HG02759 (cell line): ENCODE data around the gene LDLRAP1.

Source experiments
- ATAC-seq: cut with Tn5 transposase; IDR thresholded peaks from one replicate; pipeline ENCODE4 v1.9.1; 2021; ENCODE audit warnings: mild to moderate bottlenecking, moderate library complexity; ENCODE audit not compliant: unreplicated experiment

LDLRAP1 gene

DNA sequence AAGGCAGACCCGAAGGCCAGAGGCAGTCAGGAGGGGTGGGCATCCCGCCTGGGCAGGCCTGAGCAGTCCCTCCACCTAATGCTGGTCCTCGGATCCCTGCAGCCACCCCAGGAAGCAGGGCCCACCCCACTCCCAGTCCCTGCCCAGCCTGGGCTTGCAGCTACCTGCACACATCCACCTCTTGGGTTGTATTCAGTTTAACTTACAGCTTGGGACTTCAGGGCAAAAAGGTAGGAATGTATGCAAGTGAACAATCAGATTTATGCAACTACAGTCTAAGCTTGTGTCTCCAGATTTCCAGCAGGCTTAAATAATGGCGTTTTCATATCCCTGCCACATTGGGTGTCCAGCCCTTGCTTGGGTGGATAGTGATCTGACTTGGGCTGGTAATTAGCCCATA lies 17.4 kb downstream of the LDLRAP1 start:
- no peak for ATAC-seq

DNA sequence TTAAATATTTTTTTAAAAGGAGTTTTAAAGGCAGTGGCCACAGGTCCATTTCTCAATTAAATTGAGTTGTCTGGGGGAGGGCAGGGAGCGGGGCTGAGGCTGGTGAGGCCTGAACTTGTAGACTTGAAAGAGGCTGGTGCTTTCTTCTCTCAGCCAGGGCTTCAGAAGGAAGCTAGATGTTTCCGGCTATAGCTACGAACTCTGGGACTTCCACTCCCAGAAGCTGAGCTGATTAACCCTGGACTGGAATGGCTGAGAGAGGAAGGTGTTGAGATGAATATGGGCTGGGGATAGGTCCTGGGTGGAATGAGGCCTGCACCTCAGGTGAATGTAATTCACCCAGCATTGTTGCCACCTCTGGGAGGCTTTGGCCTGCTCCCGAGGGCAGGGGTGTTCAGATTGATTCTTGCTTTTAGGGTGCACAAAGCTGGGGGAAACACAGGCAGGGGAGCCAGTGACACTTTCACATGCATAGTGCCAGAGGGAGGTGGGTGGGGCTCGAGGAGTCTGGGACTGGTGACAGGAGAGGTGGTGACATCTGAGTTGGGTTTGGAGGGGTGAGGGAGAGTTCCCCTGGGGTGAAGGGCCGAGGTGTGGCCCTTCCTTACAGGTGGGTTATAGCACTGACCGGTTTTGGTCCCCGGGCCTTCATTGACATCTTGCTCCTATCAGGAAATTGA lies 18.2 kb downstream of the LDLRAP1 start:
- ATAC-seq: no peak

DNA sequence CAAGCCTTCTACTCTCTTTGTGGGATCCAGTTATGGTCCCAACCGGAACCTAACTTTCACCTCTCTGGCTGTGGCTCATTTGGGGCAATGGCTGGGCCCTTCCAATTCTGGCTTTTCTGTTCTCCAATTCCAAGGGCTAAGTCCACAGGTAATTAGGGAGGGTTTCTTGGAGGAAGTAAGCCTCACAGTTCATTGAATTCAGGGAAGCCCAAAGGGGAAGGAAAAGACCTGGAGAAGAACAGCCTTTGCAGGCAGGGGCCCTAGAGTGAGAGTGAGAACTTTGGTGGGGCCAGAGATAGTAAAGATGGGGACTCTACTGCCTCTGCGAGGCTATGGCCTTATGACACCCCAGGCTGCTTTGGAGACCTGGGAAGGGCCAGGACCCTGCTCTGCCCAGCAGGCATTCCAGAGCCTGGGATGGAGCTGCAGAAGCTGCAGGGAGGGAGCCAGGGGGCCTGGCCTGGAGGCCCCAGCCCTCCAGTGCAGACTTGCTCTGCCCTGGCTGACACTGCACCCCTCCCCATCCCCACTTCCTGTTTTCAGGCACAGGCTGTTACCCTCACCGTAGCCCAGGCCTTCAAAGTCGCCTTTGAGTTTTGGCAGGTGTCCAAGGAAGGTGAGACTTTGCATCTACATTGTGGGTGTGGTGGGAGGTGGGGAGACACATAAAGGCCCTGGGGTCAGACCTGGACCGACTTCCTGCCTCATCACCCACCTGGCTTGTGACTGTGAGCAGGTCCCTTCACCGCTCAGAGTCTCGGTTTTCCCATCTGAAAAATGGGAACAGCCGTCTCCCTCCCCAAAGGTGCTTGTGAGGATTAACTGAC lies 18.9 kb downstream of the LDLRAP1 start:
- ATAC-seq: peak; percentile 80

DNA sequence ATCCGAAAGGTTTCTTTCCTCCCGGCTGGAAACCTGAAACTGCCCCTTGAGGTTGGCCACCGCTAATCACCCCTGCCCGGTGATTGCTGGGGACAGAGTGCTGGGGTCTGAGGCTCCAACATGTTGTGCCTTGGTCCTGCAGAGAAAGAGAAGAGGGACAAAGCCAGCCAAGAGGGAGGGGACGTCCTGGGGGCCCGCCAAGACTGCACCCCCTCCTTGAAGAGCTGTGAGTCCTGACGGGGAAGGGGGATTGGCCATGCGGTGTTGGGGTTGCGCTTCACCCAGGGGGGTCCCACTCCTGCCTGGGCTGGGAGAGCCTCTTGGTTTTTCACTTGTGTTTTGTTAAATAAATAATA lies 19.5 kb downstream of the LDLRAP1 start:
- ATAC-seq: no peak

DNA sequence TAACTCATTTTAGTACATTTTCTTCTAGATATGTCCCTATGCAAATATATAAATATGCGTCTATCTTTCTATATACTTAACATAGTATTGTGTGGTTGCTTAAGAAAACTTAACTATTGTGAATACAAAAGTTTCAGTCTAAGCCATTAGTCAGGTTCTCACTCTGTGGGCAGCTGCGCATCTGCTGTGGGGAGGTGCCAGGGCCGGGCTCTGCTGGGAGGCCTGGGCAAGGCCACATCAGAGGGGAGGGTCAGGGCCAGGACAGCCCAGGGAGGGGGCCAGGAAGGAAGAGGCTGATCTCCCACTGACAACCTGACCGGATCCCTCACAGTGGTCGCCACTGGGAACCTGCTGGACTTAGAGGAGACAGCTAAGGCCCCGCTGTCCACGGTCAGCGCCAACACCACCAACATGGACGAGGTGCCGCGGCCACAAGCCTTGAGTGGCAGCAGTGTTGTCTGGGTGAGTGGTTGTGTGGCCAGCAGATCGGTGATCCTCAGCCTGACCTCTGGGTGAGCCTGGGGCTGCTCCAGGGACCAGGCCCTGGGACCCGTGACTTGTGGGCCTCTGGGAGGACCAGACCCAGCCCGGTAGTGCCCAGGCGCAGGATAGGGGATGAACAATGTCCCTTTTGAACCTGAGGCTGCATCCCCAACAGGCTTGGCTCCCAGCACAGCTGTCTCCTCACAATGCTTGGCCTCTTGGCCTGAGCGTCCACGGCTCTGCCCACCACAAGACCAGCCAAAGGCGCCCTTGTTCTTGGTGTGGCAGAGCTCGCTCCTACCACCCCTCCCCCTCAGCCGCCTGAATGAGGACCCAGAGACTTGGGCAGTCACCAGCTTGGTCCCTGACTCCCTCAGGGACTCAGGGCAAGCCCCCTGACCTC lies 20.2 kb downstream of the LDLRAP1 start:
- no peak for ATAC-seq

DNA sequence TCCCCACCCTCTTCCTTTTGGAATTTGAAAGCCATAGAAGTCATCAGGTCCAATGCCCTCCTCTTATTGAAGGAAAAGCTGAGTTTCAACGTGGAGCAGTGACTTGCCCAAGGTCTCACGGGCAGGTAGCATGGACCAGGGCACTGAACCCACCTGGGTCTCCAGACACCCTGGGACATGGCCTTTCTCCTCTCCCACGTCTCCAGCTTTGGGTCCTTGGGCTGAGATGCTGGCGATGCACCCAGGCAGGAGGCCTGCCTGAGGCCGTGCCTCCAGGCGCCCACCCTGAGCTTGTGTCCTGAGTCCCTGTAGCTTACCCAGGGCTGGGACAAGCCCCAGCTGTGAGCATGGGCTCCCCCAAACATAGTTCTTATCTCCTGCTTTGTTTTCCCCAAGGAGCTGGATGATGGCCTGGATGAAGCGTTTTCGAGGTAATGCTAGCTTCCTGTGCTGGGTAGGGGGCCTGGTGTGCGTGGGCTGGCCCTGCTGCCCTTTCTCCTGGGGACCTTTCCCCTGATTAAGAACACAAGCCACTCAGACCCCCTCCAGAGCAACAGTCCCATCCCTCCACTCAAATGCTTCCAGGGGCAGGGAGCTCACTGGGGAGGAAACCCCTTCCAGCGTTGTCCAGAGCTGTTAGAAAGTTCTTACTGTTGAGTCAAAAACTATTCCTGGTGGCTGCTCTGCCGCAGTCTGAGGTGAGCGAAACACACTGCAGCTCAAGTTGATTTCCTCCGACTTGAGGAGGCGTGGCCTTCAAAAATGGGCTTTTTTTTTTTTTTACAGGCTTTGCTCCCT lies 21.6 kb downstream of the LDLRAP1 start:
- no peak for ATAC-seq

DNA sequence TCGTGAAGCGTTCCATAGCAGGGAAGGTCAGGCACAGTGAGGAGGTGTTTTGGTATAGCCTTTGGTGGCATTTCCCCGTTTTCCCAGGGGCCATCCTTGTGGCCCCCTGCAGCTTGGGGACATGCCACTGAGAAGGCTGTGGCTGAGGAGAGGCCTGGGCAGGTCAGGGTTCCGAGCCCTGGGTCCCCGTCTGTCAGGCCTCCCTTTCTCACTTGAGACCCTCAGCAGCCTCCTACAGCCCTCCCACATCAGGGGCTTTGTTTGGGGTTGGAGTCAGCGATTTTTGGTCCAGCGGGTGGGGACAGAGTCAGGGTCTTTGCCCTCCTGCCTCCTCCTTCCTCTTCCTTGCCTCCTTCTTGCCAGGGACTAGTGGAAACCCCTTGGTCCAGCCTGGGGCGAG lies 22.2 kb downstream of the LDLRAP1 start:
- no peak for ATAC-seq

DNA sequence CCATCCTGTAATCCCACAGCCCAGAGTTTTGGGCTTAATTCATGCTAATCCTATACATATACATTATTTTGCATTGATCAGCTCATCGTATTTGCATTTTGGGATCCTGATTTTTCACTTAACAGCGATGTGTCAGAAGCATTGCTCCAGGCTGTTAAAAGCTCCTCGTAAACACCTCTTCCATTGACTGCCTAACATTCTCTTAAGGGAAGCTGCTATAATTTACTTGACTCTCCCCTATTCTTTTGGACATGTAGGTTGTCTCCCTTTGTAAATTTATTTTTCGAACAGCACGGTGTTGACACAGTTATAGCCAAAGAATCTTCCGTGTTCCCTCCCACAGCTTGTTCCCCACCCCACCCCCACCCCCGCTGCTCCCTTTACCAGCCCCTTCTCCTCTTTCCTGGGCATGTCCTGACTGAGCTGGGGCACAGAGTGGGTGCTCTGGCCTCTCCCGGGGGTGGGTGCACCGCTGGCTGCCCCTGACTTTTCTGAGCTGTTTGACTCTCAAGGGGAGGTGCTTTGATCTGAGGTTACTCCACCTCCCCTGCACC lies 22.8 kb downstream of the LDLRAP1 start:
- no peak for ATAC-seq

DNA sequence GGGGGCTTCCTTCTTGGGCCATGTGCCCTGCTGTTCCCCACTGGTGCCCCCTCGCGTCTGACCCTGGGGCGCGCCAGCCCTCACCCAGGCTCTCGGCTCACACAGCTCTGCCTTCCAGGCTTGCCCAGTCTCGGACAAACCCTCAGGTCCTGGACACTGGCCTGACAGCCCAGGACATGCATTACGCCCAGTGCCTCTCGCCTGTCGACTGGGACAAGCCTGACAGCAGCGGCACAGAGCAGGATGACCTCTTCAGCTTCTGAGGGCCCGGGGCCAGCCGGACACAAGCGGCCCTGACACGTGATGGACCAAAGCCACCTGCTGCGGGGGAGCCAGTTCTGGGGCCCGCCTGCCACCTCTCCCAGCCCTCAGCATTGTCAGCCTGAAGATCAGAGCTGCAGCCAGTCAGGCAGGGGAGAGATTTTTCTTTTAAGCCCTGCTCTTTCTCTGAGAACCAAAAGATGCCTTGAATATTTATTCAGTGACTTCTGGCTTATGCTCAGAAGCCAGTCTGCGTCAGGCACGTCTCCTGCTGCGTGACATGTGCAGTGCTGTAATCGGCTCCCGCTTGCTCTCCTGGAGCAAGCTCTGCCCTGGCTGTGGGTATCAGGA lies 23.4 kb downstream of the LDLRAP1 start:
- no peak for ATAC-seq

DNA sequence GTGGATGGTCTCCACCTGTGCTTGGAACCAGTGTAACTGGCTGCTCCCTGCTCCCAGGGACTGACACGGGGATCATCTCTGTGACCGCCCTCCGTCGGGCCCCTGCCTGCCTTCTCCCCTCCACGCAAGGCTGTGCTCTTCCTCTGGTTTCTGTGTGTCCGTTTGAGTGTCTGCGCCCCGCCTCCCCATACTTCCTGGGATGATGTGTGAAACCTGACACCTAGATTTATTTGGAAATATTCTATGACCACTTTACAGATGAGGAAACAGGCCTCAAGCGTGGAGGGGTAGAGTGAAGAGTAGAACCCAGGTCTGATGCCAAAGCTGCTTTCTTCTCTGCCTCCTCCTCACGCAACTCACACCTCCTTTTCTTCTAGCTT lies 24.3 kb downstream of the LDLRAP1 start:
- ATAC-seq: no peak

DNA sequence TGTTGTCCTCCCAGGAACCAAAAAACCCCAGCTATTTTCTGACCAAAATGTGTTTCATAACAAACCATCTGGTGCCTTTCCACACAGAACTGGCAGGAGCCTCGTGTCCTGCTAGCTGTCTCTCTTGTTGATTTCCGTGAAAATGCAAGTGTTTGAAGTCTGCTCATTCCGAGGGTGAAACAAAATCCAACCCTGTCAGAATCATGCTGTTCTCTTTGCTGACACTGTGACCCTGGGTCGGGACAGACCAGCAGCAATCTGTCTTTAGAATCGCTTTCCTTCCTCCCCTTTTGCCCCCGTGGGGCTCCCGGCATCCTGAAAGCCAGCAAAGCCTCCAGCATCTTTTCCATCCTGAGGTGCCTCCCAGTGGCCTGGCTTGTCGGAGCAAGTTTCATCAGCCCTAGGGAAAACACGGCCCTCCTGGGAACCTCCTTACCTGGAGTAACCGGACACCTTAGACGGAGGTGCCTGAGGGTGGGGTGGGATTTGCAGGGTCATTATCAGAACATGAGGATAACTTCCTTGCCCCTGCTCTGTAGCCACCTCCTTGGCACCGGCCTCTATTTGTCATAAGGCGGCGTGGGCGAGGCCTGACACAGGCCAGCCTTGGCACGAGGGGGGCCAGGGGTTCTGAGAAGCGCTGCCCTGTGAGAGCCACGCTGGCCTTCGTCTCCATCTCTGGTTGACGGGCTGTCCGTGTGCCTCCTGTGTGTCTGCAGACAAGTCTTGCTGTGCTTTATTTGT lies 24.9 kb downstream of the LDLRAP1 start:
- ATAC-seq: no peak

DNA sequence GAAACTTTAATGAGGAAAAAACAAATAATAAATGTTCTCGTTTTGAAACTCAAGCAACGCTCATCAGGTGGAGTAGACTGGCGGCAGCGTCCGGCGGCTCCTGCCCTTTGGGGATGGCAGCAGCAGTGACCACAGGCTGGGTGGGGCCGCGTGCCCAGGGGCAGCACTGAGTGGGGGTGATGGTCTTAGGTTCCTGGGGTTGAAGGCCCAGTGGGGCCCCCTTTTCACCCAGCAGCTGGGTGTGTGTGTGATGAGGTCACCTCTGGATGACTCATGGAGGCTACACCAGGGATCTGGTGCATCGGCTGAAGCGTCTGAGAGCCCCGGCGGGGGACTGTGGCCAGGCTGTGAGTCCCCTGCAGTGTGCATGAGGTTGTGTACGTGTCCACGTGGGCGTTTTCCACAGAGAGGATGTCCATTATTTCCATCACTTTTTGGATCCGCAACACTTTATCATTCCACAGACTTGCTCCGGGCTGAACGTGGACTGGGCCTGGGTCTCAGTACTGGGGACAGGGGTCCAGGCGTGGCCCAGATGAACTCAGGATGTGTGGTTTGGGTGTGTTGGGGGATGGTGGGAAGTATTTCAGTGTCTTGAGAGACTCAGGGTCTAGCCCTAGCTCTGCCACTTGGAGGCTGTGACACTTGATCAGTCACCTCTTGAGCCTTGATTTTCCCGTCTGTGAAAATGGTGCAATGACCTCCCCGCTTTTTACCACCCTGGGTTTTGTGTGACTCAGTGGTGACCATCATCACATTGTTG lies 25.6 kb downstream of the LDLRAP1 start:
- ATAC-seq: no peak

DNA sequence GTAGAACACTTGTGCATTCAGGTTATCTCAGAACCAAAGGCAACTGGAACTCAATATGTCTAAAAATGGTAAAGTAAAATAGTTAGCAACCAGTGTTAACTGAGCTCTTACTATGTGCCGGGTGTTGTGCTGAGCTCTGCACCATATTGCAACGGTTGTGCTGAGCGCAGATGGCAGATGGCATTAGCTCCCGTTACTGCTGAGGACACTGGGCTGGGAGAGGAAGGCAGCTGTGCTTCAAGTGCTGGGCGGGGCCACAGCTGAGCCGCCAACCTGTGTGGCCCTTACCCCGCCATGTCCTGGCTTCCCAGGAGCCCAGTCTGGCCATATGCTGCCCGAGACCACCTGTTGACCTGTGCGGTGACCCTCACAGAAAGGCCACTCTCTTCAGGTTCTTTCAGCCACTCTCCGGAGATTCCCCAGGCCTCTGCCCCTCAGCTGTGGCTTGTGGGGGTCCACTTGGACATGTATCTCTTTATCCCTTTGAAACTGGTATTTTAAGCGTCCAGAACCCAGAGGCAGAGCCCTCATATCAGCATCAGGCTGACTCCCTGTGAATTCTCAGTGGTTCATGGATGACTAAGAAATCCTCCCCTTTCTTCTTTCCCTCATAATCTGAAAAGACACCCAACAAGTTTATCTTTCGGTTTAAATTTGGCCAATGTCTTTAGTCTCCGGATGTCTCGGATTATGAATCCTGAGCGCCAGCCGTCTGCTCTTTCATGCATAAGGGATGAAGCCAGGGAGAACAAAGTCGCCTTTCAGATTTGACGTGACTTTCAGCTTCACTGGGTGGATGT lies 26.4 kb downstream of the LDLRAP1 start:
- ATAC-seq: no peak

DNA sequence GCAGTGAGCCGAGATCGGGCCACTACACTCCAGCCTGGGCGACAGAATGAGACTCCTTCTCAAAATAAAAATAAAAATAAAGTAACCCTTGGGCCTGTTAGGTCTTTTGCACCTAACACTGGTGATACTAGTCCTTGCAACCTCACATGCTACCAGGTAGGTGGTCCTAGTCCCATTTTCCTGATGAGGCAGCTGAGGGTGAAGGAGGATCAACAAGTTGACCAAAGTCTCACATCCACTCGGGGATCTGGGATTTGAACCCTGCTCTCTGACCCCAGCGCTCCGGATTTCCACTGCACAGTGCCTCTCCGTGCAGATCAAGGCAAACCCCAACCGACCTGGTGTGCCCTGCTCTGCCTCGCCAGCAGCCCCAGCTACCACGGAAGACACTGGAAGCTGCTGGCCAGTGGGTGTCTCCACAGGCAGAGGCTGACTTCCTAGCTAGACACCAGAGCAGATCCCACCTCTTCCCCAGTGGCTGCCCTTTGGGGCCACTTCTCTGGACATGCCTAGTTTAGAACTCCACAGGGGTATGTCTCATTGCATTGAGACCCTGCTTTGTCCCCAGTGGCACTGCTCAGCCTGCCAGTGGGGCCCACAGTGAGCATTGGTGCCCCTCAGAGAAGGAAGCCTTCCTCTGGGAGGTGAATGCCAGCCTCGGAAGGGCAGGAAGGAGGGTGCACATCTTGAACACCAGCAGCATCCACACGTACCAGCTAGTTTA lies 27.6 kb downstream of the LDLRAP1 start:
- ATAC-seq: no peak

DNA sequence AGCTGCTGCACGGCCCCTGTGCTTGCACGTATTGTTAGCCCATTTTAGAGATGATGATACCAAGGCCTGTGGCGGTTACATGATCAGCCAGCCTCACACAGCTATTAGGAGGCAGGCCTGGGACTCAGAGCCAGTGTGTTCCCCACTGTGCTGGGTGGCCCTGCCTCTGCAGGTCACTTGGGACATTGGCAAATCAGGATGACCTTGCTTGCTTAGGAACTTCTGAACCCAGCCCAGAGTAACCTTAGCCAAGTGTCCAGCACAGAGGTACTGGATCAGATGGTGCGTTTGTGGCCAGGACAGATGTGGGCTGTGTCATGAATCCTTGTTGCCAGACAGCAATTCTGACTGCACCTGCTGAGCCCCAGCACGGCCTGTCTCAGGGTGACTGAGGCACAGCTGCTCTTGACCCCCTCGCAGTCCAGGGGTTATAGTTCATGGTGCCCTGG lies 28.1 kb downstream of the LDLRAP1 start:
- no peak for ATAC-seq

DNA sequence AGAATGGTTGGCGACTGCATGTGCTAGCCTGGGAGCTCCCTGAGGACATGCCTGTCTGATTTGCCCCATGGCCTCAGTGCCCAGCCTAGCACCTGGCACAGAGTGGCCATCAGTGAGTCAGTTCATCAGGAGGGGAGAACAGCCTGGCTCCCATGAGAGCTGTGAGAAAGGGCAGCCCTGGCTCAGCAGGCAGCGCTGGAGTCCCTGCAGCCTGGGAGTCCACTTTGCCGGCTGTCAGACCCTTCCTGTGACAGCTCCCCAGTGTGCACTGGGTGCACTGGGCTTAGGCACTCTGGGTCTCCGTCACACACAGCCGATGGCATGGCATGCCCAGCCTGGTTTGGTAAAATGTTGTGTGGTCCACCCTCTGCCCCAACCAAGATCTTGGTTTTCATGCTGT lies 28.7 kb downstream of the LDLRAP1 start:
- ATAC-seq: no peak
